Body of pancreas (tissue), 4 donors: ENCODE results near the gene IFT88. TPM values are rescaled to one million over a fixed set of nuclear protein-coding genes. Genes with fewer than 3 reads are reported as not detected.
A peak's percentile ranks its signal among the peaks of the same experiment; 100 is the strongest.

ENCODE experiments used
- ATAC-seq: fragments of 150-250 bp; one replicate; pipeline ENCODE4 v1.9.1; 2016
- DNase-seq, 4 donors: peaks; one replicate each; pipeline ENCODE4 v3.0.0-alpha.2; 2019
- H3K27ac ChIP-seq, 4 donors: fragments of 200-600 bp; sonication (generic); 1 replicate in 3 of 4; 2 replicates in 1 of 4; pipeline versions ENCODE4 v1.5.1 to v1.6.1; 2016 to 2019; ENCODE audit warnings: mild to moderate bottlenecking in 1 of 4, mixed read lengths in 1 of 4, moderate library complexity in 1 of 4
- H3K27me3 ChIP-seq, 2 donors: fragments of 200-600 bp; sonication (generic); one replicate each; pipeline ENCODE4 v1.6.0; 2016; ENCODE audit warnings: mild to moderate bottlenecking in 1 of 2
- H3K36me3 ChIP-seq, 2 donors: fragments of 200-600 bp; sonication (generic); replicated peaks in 1 of 2; 2 replicates each; pipeline ENCODE4 v1.5.1; 2016; ENCODE audit warnings: low read depth in 2 of 2; ENCODE audit not compliant: insufficient read depth in 1 of 2
- H3K4me1 ChIP-seq: fragments of 200-600 bp; sonication (generic); one replicate; pipeline ENCODE4 v1.6.0; 2016
- H3K4me3 ChIP-seq, 2 donors: fragments of 200-600 bp; sonication (generic); 1 replicate in 1 of 2; 2 replicates in 1 of 2; pipeline ENCODE4 v1.5.1; 2016 to 2019
- H3K9me3 ChIP-seq, 3 donors: fragments of 200-600 bp; sonication (generic); 1 replicate in 2 of 3; 2 replicates in 1 of 3; pipeline ENCODE4 v1.5.1; 2016
- POLR2A ChIP-seq, 3 donors: fragments of 450-650 bp; IDR thresholded peaks; one replicate each; pipeline ENCODE4 v1.6.1; 2016; ENCODE audit warnings: antibody characterized with exemption in 3 of 3, mild to moderate bottlenecking in 2 of 3
- WGBS, 2 donors: methylation state at CpG; one replicate each; pipeline ENCODE4 v1.1.5; 2017; 5-methylcytosine and 5-hydroxymethylcytosine counted together
- intact Hi-C: fragments of 100-400 bp; cut with DNase I; formaldehyde crosslinking; loops from one replicate; pipeline ENCODE4 v1.15.1; 2023
- total RNA-seq, 2 donors: library from RNA; depleted of rRNA; stranded (reverse); fragments of >200 nt; gene quantifications; one replicate each; pipeline ENCODE4 v1.1.0, GENCODE V29; 2016
- TF ChIP-seq, protein P1 (sequence below), 7 experiments: fragments of 450-650 bp in 4 of 7; fragments of 200-600 bp in 3 of 7; sonication (generic) in 3 of 7; IDR thresholded peaks; one replicate each; pipeline ENCODE4 v1.5.1; 2016 to 2019; ENCODE audit warnings: antibody characterized with exemption in 7 of 7

The IFT88 gene
- total RNA-seq, 2 donors from 2014 or later = 9.6 to 16.5 TPM

DNA sequence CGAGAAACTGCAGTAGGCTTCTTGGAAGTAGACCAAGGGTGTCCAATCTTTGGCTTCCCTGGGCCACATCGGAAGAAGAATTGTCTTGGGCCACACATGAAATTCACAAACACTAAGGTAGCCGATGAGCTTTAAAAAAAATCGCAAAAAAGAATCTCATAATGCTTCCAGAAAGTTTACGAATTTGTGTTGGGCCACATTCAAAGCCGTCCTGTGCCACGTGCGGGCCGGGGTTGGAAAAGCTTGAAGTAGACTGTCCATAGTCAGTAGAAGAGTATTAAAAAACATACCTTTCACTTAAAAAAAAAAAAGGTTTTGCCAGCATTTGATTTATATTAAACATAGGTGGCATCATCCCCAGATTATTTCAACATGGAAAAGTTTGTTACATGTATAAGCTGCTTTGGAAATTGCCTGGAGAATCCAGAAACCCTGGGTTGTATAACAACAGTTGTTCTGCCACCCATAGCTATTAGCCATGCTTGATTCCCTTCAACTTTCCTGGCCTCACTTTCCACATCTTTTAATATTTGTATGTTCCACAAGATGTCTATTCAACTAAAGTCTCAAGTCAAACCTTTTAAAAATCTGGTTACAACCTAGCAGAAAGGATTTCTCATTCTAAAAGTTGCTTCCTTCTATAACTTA lies 1.0 kb downstream of the IFT88 start:
- TF ChIP-seq, protein P1, sequence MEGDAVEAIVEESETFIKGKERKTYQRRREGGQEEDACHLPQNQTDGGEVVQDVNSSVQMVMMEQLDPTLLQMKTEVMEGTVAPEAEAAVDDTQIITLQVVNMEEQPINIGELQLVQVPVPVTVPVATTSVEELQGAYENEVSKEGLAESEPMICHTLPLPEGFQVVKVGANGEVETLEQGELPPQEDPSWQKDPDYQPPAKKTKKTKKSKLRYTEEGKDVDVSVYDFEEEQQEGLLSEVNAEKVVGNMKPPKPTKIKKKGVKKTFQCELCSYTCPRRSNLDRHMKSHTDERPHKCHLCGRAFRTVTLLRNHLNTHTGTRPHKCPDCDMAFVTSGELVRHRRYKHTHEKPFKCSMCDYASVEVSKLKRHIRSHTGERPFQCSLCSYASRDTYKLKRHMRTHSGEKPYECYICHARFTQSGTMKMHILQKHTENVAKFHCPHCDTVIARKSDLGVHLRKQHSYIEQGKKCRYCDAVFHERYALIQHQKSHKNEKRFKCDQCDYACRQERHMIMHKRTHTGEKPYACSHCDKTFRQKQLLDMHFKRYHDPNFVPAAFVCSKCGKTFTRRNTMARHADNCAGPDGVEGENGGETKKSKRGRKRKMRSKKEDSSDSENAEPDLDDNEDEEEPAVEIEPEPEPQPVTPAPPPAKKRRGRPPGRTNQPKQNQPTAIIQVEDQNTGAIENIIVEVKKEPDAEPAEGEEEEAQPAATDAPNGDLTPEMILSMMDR (IDR thresholded peaks at IDR 0.05) = no peak
- TF ChIP-seq POLR2A (IDR thresholded peaks at IDR 0.05) = no peak
- intact Hi-C loops = no loop called here
- Histone ChIP-seq H3K36me3 (no peaks in the 10 kb centered on the region), H3K27me3 (no peaks in the 10 kb centered on the region), H3K4me1 (peaks cover 7% of the 10 kb centered on the region), H3K9me3 (no peaks in the 10 kb centered on the region), H3K27ac (peak overlapping the region in 3 of 4 donors; percentile 79 to 95 (median 93)), H3K4me3 (peak overlapping the region in 1 of 2 donors; percentile 90)
- ATAC-seq (no peak), DNase-seq (no peak)
- WGBS, 2 donors = 10 to 19% methylated on average over 9 of the region's 9 CpGs

DNA sequence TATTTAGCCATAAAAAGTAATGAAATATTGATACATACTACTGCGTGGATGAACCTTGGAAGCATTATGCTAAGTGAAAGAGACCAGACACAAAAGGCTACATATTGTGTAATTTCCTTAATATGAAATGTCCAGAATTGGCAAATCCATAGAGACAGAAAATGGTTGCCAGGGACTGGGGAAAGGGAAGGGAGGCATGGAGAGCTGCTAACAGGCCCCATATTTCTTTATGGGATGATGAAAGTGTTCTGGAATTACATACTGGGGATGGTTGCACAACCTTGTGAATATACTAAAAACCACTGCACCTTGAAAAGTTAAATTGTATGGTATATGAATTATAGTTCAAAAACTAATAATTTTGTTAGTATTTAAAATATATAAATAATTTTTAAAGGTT lies 3.6 kb downstream of the IFT88 start:
- peaks cover 0 to 1% of the 10 kb centered on the region in 2 donors for H3K36me3 ChIP-seq
- H3K27me3 ChIP-seq = no peaks in the 10 kb centered on the region
- peaks cover 7% of the 10 kb centered on the region for H3K4me1 ChIP-seq
- DNase-seq = no peak
- 100% methylated on average over 1 of the region's 1 CpG for WGBS, 2 donors
- intact Hi-C loops = no loop called here
- H3K27ac ChIP-seq = no peak overlapping the region
- no peaks in the 10 kb centered on the region for H3K9me3 ChIP-seq
- no peak for TF ChIP-seq POLR2A (IDR thresholded peaks at IDR 0.05)
- TF ChIP-seq, protein P1 (IDR thresholded peaks at IDR 0.05) = no peak
- no peak for ATAC-seq
- H3K4me3 ChIP-seq = no peak overlapping the region

DNA sequence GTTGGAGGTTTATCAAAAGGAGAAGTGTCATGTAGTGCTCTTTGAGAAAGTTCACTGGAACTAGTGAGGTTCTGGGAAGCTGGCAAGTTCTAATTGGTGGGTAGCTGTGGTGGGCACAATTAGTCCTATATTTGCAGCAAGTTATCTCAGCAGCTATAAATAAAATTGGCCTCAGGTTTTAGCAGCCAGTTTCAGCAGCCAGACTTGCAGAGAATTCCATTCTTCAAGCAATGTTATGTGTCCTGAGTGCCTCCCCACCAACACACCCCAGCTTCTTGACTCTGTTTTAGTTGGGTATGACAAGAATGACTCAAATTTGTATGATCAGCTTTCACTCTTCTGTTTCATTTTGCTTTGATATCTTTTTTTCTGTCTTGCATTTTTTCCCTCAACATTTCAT lies 4.7 kb downstream of the IFT88 start:
- no peak for ATAC-seq
- intact Hi-C loops = no loop called here
- no peak for DNase-seq
- no peak overlapping the region for H3K4me3 ChIP-seq
- H3K27ac ChIP-seq = no peak overlapping the region
- TF ChIP-seq POLR2A (IDR thresholded peaks at IDR 0.05) = no peak
- TF ChIP-seq, protein P1 (IDR thresholded peaks at IDR 0.05) = no peak
- H3K4me1 ChIP-seq = peaks cover 7% of the 10 kb centered on the region
- peaks cover 0 to 4% of the 10 kb centered on the region in 2 donors for H3K36me3 ChIP-seq
- no peaks in the 10 kb centered on the region for H3K27me3 ChIP-seq
- H3K9me3 ChIP-seq = no peaks in the 10 kb centered on the region

DNA sequence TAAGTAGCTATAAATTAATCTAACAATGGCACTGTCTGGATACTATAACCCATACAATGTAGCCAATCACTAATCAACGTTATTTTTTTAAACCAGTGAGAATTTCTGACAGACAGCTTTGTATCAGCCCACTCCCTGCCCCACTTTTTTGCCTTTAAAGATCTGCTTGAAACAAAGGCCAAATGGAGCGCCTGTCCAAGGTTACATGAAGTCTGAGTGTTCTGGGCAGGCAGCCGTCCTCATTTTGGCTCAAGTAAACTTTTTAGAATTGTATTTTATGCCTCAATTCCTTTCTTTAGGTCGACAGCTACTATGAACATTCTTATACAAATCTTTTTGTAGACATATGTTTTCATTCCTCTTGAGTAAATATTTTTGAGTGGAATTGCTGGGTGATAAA lies 6.2 kb downstream of the IFT88 start:
- Histone ChIP-seq H3K4me3 (no peak overlapping the region), H3K27ac (no peak overlapping the region), H3K36me3 (peaks cover 0 to 4% of the 10 kb centered on the region in 2 donors), H3K27me3 (no peaks in the 10 kb centered on the region), H3K4me1 (peaks cover 2% of the 10 kb centered on the region), H3K9me3 (no peaks in the 10 kb centered on the region)
- DNase-seq = no peak
- WGBS, 2 donors = 79 to 82% methylated on average over 4 of the region's 4 CpGs
- intact Hi-C loops = no loop called here
- TF ChIP-seq, protein P1 (IDR thresholded peaks at IDR 0.05) = no peak
- TF ChIP-seq POLR2A (IDR thresholded peaks at IDR 0.05) = no peak
- ATAC-seq = no peak

DNA sequence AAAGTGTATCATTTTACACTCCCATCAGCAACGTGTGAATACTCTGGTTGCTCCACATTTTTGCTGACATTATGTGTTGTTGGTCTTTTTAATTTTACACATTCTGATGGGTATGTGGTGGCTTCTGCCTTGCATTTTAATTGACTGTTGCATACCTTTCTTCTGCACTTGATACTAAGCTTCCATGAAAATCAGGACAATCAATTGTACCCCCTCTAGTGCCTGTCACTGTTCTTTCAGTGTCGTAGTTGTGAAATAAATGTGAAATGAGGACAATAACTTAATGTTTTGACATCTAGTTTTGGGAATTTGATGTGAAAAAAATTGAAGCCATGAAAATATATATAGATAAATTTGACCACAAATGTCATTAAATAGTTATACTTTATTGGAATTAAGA lies 6.7 kb downstream of the IFT88 start:
- peaks cover 0 to 4% of the 10 kb centered on the region in 2 donors for H3K36me3 ChIP-seq
- no peak for DNase-seq
- no peak for TF ChIP-seq POLR2A (IDR thresholded peaks at IDR 0.05)
- TF ChIP-seq, protein P1 (IDR thresholded peaks at IDR 0.05) = no peak
- no peaks in the 10 kb centered on the region for H3K4me1 ChIP-seq
- intact Hi-C loops = no loop called here
- H3K9me3 ChIP-seq = no peaks in the 10 kb centered on the region
- no peak overlapping the region for H3K27ac ChIP-seq
- ATAC-seq = no peak
- no peak overlapping the region for H3K4me3 ChIP-seq
- 75 to 83% methylated on average over 2 of the region's 2 CpGs for whole genome bisulfite sequencing, 2 donors
- no peaks in the 10 kb centered on the region for H3K27me3 ChIP-seq
